ENCODE data around the gene NR6A1.

DNA sequence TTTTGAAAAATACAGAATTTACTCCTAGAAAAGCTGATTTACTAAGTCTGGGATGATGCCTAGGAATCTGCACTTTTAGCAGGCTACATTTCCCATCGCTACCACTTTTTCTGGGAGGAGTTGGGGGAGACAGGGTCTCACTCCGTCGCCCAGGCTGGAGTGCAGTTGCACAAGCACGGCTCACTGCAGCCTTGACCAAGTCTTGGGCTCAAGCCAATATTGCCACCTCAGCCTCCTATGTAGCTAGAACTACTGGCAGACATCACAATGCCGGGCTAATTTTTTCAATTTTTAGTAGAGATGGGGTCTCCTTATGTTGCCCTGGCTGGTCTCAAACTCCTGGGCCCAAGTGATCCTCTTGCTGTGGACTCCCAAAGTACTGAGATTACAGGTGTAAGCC, 85.9 kb downstream of the NR6A1 start:
- TF ChIP-seq POLR2AphosphoS5 (IDR thresholded peaks at IDR 0.05; ENCODE audit: low read depth) (no peak), CREB1 (CRISPR knock-in tag; IDR thresholded peaks at IDR 0.05; ENCODE audit: low read depth) (no peak), EZH2 (IDR thresholded peaks at IDR 0.05; ENCODE audit: low read depth, unreplicated experiment) (no peak), ZNF114 (CRISPR knock-in tag; IDR thresholded peaks at IDR 0.05) (no peak), EZH2phosphoT487 (IDR thresholded peaks at IDR 0.05; ENCODE audit: unreplicated experiment) (no peak), JUNB (IDR thresholded peaks at IDR 0.05; ENCODE audit: unreplicated experiment) (no peak)
- TF ChIP-seq, protein P1, sequence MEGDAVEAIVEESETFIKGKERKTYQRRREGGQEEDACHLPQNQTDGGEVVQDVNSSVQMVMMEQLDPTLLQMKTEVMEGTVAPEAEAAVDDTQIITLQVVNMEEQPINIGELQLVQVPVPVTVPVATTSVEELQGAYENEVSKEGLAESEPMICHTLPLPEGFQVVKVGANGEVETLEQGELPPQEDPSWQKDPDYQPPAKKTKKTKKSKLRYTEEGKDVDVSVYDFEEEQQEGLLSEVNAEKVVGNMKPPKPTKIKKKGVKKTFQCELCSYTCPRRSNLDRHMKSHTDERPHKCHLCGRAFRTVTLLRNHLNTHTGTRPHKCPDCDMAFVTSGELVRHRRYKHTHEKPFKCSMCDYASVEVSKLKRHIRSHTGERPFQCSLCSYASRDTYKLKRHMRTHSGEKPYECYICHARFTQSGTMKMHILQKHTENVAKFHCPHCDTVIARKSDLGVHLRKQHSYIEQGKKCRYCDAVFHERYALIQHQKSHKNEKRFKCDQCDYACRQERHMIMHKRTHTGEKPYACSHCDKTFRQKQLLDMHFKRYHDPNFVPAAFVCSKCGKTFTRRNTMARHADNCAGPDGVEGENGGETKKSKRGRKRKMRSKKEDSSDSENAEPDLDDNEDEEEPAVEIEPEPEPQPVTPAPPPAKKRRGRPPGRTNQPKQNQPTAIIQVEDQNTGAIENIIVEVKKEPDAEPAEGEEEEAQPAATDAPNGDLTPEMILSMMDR (conservative IDR thresholded peaks at IDR 0.05; ENCODE audit: low read depth in 2 of 2) = no peak
- TF ChIP-seq, protein P2, sequence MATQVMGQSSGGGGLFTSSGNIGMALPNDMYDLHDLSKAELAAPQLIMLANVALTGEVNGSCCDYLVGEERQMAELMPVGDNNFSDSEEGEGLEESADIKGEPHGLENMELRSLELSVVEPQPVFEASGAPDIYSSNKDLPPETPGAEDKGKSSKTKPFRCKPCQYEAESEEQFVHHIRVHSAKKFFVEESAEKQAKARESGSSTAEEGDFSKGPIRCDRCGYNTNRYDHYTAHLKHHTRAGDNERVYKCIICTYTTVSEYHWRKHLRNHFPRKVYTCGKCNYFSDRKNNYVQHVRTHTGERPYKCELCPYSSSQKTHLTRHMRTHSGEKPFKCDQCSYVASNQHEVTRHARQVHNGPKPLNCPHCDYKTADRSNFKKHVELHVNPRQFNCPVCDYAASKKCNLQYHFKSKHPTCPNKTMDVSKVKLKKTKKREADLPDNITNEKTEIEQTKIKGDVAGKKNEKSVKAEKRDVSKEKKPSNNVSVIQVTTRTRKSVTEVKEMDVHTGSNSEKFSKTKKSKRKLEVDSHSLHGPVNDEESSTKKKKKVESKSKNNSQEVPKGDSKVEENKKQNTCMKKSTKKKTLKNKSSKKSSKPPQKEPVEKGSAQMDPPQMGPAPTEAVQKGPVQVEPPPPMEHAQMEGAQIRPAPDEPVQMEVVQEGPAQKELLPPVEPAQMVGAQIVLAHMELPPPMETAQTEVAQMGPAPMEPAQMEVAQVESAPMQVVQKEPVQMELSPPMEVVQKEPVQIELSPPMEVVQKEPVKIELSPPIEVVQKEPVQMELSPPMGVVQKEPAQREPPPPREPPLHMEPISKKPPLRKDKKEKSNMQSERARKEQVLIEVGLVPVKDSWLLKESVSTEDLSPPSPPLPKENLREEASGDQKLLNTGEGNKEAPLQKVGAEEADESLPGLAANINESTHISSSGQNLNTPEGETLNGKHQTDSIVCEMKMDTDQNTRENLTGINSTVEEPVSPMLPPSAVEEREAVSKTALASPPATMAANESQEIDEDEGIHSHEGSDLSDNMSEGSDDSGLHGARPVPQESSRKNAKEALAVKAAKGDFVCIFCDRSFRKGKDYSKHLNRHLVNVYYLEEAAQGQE (IDR thresholded peaks at IDR 0.05; ENCODE audit: unreplicated experiment) = no peak
